Tibial nerve (tissue), 4 donors: ENCODE results near the gene TPRG1L. TPM values are rescaled to one million over a fixed set of nuclear protein-coding genes. Genes with fewer than 3 reads are reported as not detected.
"Not testable (repeated sequence)": the region's sequence is repeated elsewhere in the genome, so short reads cannot be mapped to it uniquely, and the experiment has no call there.

Experiments
- DNase-seq, 2 donors: peaks; one replicate each; pipeline ENCODE4 v3.0.0-alpha.2; 2019; ENCODE audit warnings: low spot score in 2 of 2
- H3K27ac ChIP-seq, 4 donors: fragments of 200-600 bp; sonication (generic) in 3 of 4; one replicate each; pipeline ENCODE4 v1.5.1; 2017 to 2019; ENCODE audit warnings: mild to moderate bottlenecking in 1 of 4
- H3K27me3 ChIP-seq, 2 donors: fragments of 200-600 bp; sonication (generic) in 1 of 2; one replicate each; pipeline versions ENCODE4 v1.5.1 to v1.6.0; 2017 to 2019
- H3K36me3 ChIP-seq, 3 donors: fragments of 200-600 bp; sonication (generic); one replicate each; pipeline ENCODE4 v1.5.1; 2018 to 2019
- H3K4me1 ChIP-seq, 4 donors: fragments of 200-600 bp; sonication (generic) in 3 of 4; one replicate each; pipeline ENCODE4 v1.5.1; 2017 to 2019
- H3K4me3 ChIP-seq, 4 donors: fragments of 200-600 bp; sonication (generic) in 3 of 4; one replicate each; pipeline ENCODE4 v1.5.1; 2017 to 2019; ENCODE audit warnings: mild to moderate bottlenecking in 1 of 4, moderate library complexity in 1 of 4
- H3K9me3 ChIP-seq, 4 donors: fragments of 200-600 bp; sonication (generic) in 3 of 4; one replicate each; pipeline ENCODE4 v1.5.1; 2017 to 2019
- CTCF ChIP-seq, 5 experiments: fragments of 200-600 bp in 3 of 5; fragments of 450-650 bp in 2 of 5; sonication (generic) in 3 of 5; IDR thresholded peaks; one replicate each; pipeline ENCODE4 v1.5.1; 2016 to 2019; ENCODE audit warnings: antibody characterized with exemption in 5 of 5, mild to moderate bottlenecking in 3 of 5, moderate library complexity in 2 of 5
- EP300 ChIP-seq, 2 donors: sonication (generic); formaldehyde crosslinking; IDR thresholded peaks; one replicate each; pipeline ENCODE4 v1.6.1; 2017; ENCODE audit warnings: antibody characterized with exemption in 2 of 2, mild to moderate bottlenecking in 1 of 2
- POLR2A ChIP-seq, 2 donors: fragments of 450-650 bp; IDR thresholded peaks; one replicate each; pipeline ENCODE4 v1.6.1; 2017; ENCODE audit warnings: antibody characterized with exemption in 2 of 2, mild to moderate bottlenecking in 2 of 2, moderate library complexity in 2 of 2
- WGBS, 2 donors: methylation state at CpG; one replicate each; pipeline ENCODE4 v1.1.5; 2018; 5-methylcytosine and 5-hydroxymethylcytosine counted together
- total RNA-seq, 4 donors: library from RNA; depleted of rRNA; stranded (reverse); fragments of >200 nt; gene quantifications; one replicate each; pipeline ENCODE4 v1.1.0, GENCODE V29; 2016

The TPRG1L gene
- total RNA-seq, 4 donors from 2014 or later = 26.7 to 39.8 (median 34.7) TPM

GRCh38 chr1:3617806-3618345 is 6.9 kb upstream of the TPRG1L start:
- H3K4me1 ChIP-seq = peaks cover 1 to 25% (median 6%) of the 10 kb centered on the region in 4 donors
- H3K27me3 ChIP-seq = no peaks in the 10 kb centered on the region
- TF ChIP-seq CTCF (IDR thresholded peaks at IDR 0.05) = no peak
- TF ChIP-seq EP300 (IDR thresholded peaks at IDR 0.05) = no peak
- no peak for TF ChIP-seq POLR2A (IDR thresholded peaks at IDR 0.05)
- 83 to 85% methylated on average over 11 of the region's 18 CpGs for WGBS, 2 donors
- DNase-seq = no peak
- H3K27ac ChIP-seq = no peak overlapping the region
- H3K36me3 ChIP-seq = no peaks in the 10 kb centered on the region
- no peak overlapping the region for H3K4me3 ChIP-seq
- H3K9me3 ChIP-seq = no peaks in the 10 kb centered on the region

- H3K36me3 ChIP-seq = no peaks in the 10 kb centered on the region
- no peak for TF ChIP-seq POLR2A (IDR thresholded peaks at IDR 0.05)
- TF ChIP-seq EP300 (IDR thresholded peaks at IDR 0.05) = no peak
- TF ChIP-seq CTCF (IDR thresholded peaks at IDR 0.05) = no peak
- no peaks in the 10 kb centered on the region for H3K9me3 ChIP-seq
- no peak overlapping the region for H3K27ac ChIP-seq
- WGBS, 2 donors = 55 to 85% methylated on average over 6 to 9 of the region's 9 CpGs
- H3K4me3 ChIP-seq = no peak overlapping the region
- peaks cover 3 to 31% (median 11%) of the 10 kb centered on the region in 4 donors for H3K4me1 ChIP-seq
- no peak for DNase-seq
- H3K27me3 ChIP-seq = no peaks in the 10 kb centered on the region
These were observed 6.3 kb upstream of the TPRG1L start for GRCh38 chr1:3618531-3618880.

GRCh38 chr1:3618881-3619671 is 5.7 kb upstream of the TPRG1L start:
- Histone ChIP-seq H3K36me3 (no peaks in the 10 kb centered on the region), H3K9me3 (no peaks in the 10 kb centered on the region), H3K4me1 (peaks cover 3 to 37% (median 17%) of the 10 kb centered on the region in 4 donors), H3K4me3 (no peak overlapping the region), H3K27me3 (no peaks in the 10 kb centered on the region), H3K27ac (no peak overlapping the region)
- DNase-seq = peak; percentile 70 to 89
- TF ChIP-seq POLR2A (IDR thresholded peaks at IDR 0.05) (peak in 1 of 2 donors; percentile 4), EP300 (IDR thresholded peaks at IDR 0.05) (no peak), CTCF (IDR thresholded peaks at IDR 0.05) (peak; percentile 80 to 91 (median 85))
- 20 to 25% methylated on average over 21 of the region's 21 CpGs for WGBS, 2 donors

GRCh38 chr1:3620708-3621107 is 4.1 kb upstream of the TPRG1L start:
- H3K4me3 ChIP-seq = no peak overlapping the region
- peaks cover 3 to 42% (median 19%) of the 10 kb centered on the region in 4 donors for H3K4me1 ChIP-seq
- TF ChIP-seq POLR2A (IDR thresholded peaks at IDR 0.05) = no peak
- TF ChIP-seq EP300 (IDR thresholded peaks at IDR 0.05) = no peak
- no peak for TF ChIP-seq CTCF (IDR thresholded peaks at IDR 0.05)
- no peak overlapping the region for H3K27ac ChIP-seq
- H3K27me3 ChIP-seq = no peaks in the 10 kb centered on the region
- H3K9me3 ChIP-seq = no peaks in the 10 kb centered on the region
- H3K36me3 ChIP-seq = no peaks in the 10 kb centered on the region
- DNase-seq = no peak
- WGBS, 2 donors = 87 to 89% methylated on average over 12 of the region's 12 CpGs

GRCh38 chr1:3621151-3621671 is 3.6 kb upstream of the TPRG1L start:
- not testable (repeated sequence) for H3K27me3 ChIP-seq, H3K27ac ChIP-seq, H3K9me3 ChIP-seq, H3K36me3 ChIP-seq, H3K4me3 ChIP-seq, DNase-seq
- peaks cover 3 to 47% (median 21%) of the 10 kb centered on the region in 4 donors for H3K4me1 ChIP-seq
- TF ChIP-seq CTCF (IDR thresholded peaks at IDR 0.05) = peak; percentile 38 to 64 (median 55)
- 25 to 27% methylated on average over 15 of the region's 15 CpGs for WGBS, 2 donors

- 74 to 84% methylated on average over 9 of the region's 9 CpGs for WGBS, 2 donors
- H3K4me3 ChIP-seq, H3K9me3 ChIP-seq, H3K27me3 ChIP-seq, DNase-seq, H3K36me3 ChIP-seq, H3K27ac ChIP-seq: not testable (repeated sequence)
- peaks cover 3 to 53% (median 22%) of the 10 kb centered on the region in 4 donors for H3K4me1 ChIP-seq
These were observed 2.7 kb upstream of the TPRG1L start for GRCh38 chr1:3622102-3622501.
